Astrocyte of the hippocampus (primary cell): Measurements from ENCODE around the gene COL1A2.
A peak's percentile ranks its signal among the peaks of the same experiment; 100 is the strongest.

ENCODE experiments used
- DNase-seq: peaks from one replicate; pipeline ENCODE4 v3.0.0; 2011; ENCODE audit warnings: low read depth, low spot score

Gene COL1A2

GRCh38 chr7:94434042-94434441 is 39.3 kb downstream of the COL1A2 start:
- DNase-seq, result no peak

GRCh38 chr7:94436018-94436604 is 41.4 kb downstream of the COL1A2 start:
- peak; percentile 85 for DNase-seq

GRCh38 chr7:94436700-94437099 is 42.0 kb downstream of the COL1A2 start:
- no peak for DNase-seq

GRCh38 chr7:94439893-94440381 is 45.2 kb downstream of the COL1A2 start:
- no peak for DNase-seq

GRCh38 chr7:94440451-94441039 is 45.9 kb downstream of the COL1A2 start:
- peak; percentile 74 for DNase-seq

- DNase-seq, result no peak
Measured at GRCh38 chr7:94441138-94441537, 46.4 kb downstream of the COL1A2 start.

- DNase-seq, result no peak
Measured at GRCh38 chr7:94442639-94443038, 47.9 kb downstream of the COL1A2 start.

GRCh38 chr7:94444813-94445212 is 50.1 kb downstream of the COL1A2 start:
- no peak for DNase-seq

- no peak for DNase-seq
Measured at GRCh38 chr7:94445696-94446194, 51.0 kb downstream of the COL1A2 start.

GRCh38 chr7:94446308-94446707 is 51.6 kb downstream of the COL1A2 start:
- DNase-seq, result no peak

- DNase-seq, result peak; percentile 48
Measured at GRCh38 chr7:94449151-94449725, 54.5 kb downstream of the COL1A2 start.

- no peak for DNase-seq
Measured at GRCh38 chr7:94450044-94450697, 55.5 kb downstream of the COL1A2 start.

GRCh38 chr7:94451187-94451586 is 56.5 kb downstream of the COL1A2 start:
- DNase-seq, result no peak

- DNase-seq, result no peak
Measured at GRCh38 chr7:94452239-94452638, 57.5 kb downstream of the COL1A2 start.

GRCh38 chr7:94453898-94454297 is 59.2 kb downstream of the COL1A2 start:
- no peak for DNase-seq

- DNase-seq, result no peak
Measured at GRCh38 chr7:94458041-94458440, 63.3 kb downstream of the COL1A2 start.

- DNase-seq, result no peak
Measured at GRCh38 chr7:94466516-94466915, 71.8 kb downstream of the COL1A2 start.

GRCh38 chr7:94471604-94472003 is 76.9 kb downstream of the COL1A2 start:
- no peak for DNase-seq

GRCh38 chr7:94472608-94473007 is 77.9 kb downstream of the COL1A2 start:
- DNase-seq, result no peak

GRCh38 chr7:94476251-94476840 is 81.7 kb downstream of the COL1A2 start:
- DNase-seq, result no peak

- DNase-seq, result no peak
Measured at GRCh38 chr7:94477878-94478277, 83.2 kb downstream of the COL1A2 start.

- no peak for DNase-seq
Measured at GRCh38 chr7:94478648-94479214, 84.0 kb downstream of the COL1A2 start.
